GM12891 (cell line): ENCODE results near the gene ZBTB16.

Experiments
- PAX5 ChIP-seq: IDR thresholded peaks from 2 replicates; pipeline ENCODE4 v1.6.1; 2011; ENCODE audit warnings: low read length, moderate library complexity, mild to moderate bottlenecking; ENCODE audit not compliant: insufficient read depth, severe bottlenecking
- POLR2A ChIP-seq: IDR thresholded peaks from 2 replicates; pipeline ENCODE4 v1.6.1; 2011; ENCODE audit warnings: low read depth, low read length, control low read depth
- POLR2AphosphoS5 ChIP-seq: IDR thresholded peaks from 2 replicates; pipeline ENCODE4 v1.6.1; 2011; ENCODE audit warnings: low read depth, low read length, control low read depth
- POU2F2 ChIP-seq: IDR thresholded peaks from 2 replicates; pipeline ENCODE4 v1.6.1; 2011; ENCODE audit warnings: low read depth, mild to moderate bottlenecking, control low read depth, low read length, moderate library complexity
- SPI1 ChIP-seq: IDR thresholded peaks from 2 replicates; pipeline ENCODE4 v1.6.1; 2011; ENCODE audit warnings: low read depth, low read length, control low read depth
- TAF1 ChIP-seq: IDR thresholded peaks from 2 replicates; pipeline ENCODE4 v1.6.1; 2011; ENCODE audit warnings: low read depth, low read length, control low read depth

GRCh38 chr11:114123692-114124330, 64.3 kb downstream of the ZBTB16 start:
- no peak for TF ChIP-seq POLR2A
- no peak for TF ChIP-seq POLR2AphosphoS5
- no peak for TF ChIP-seq TAF1
- TF ChIP-seq SPI1 = no peak
- TF ChIP-seq PAX5 = no peak
- no peak for TF ChIP-seq POU2F2
